Gastrocnemius medialis (tissue), 4 donors: ENCODE measurements around the gene PRPF31.

Experiments used
- CTCF ChIP-seq, 5 experiments: fragments of 450-650 bp in 3 of 5; fragments of 200-600 bp in 2 of 5; sonication (generic) in 2 of 5; IDR thresholded peaks in 4 of 5; conservative IDR thresholded peaks in 1 of 5; 1 replicate in 4 of 5; 2 replicates in 1 of 5; pipeline ENCODE4 v1.5.1; 2016 to 2019; ENCODE audit warnings: antibody characterized with exemption in 5 of 5, mild to moderate bottlenecking in 3 of 5, moderate library complexity in 3 of 5
- POLR2A ChIP-seq, 2 donors: fragments of 450-650 bp; IDR thresholded peaks; one replicate each; pipeline ENCODE4 v1.6.1; 2017; ENCODE audit warnings: antibody characterized with exemption in 2 of 2, mild to moderate bottlenecking in 2 of 2, moderate library complexity in 2 of 2

GRCh38 chr19:54133957-54134590 lies 18.5 kb downstream of the PRPF31 start:
- no peak for TF ChIP-seq CTCF (IDR thresholded peaks at IDR 0.05 in 4 of 5, conservative IDR thresholded peaks at IDR 0.05 in 1 of 5)
- TF ChIP-seq POLR2A (IDR thresholded peaks at IDR 0.05), result no peak
